Coronary artery (tissue), 2 donors: ENCODE data around the gene PIGQ.

ENCODE experiments used
- DNase-seq: peaks from one replicate; pipeline ENCODE4 v3.0.0-alpha.2; 2017; ENCODE audit warnings: low spot score
- H3K27ac ChIP-seq, 2 donors: fragments of 200-600 bp; sonication (generic); one replicate each; pipeline ENCODE4 v1.5.1; 2016 to 2019
- H3K4me3 ChIP-seq: fragments of 200-600 bp; sonication (generic); 2 replicates; pipeline ENCODE4 v1.5.1; 2016; ENCODE audit warnings: mild to moderate bottlenecking, moderate library complexity
- TF ChIP-seq, protein P1 (sequence below): fragments of 200-600 bp; sonication (generic); IDR thresholded peaks from one replicate; pipeline ENCODE4 v1.5.1; 2019; ENCODE audit warnings: antibody characterized with exemption

The PIGQ gene

DNA sequence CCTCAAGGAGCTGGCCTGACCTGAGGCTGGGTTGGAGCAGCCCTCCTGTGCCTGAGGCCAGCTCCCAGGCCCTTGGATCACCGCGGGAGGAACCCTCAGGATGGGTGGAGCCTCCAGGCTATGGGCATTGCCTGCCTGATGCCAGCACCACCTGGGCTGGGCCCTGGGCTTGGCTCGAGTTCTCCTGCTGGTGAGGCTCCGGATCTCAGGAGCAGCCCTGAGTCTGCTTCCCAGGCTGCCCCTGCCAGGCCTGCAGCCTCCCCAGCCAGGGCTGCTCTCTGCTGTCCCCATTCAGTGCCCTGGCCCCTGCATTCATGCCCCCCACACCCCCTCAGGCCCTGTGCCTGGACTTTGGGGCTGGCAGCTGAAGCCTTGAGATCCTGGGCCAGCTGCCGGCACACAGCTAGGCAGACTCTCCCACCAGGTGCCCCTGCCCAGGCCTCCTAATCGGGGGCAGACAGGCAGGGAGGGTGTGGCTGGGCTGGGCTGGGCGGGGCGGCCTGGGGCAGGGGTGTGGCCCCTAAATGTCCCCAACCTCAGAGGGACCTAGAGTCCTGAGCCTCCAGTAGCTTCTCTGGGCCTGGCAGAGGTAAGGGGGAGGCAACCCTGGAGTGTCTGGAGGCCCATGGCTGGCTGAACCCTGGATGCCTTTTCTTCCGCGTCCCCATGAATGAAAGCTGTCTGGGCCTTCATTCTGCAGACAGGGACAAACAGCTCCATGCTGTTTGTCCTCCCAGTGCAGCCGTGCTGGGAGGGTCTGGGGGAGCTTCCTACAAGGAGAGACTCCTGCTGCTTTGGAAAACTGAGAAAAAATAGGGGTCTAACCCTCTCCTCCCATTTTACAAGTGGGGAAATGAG is 1.1 kb upstream of the PIGQ start:
- DNase-seq: no peak
- Histone ChIP-seq H3K27ac (peak overlapping the region; percentile 77 to 83), H3K4me3 (peak overlapping the region; percentile 82)
- TF ChIP-seq, protein P1, sequence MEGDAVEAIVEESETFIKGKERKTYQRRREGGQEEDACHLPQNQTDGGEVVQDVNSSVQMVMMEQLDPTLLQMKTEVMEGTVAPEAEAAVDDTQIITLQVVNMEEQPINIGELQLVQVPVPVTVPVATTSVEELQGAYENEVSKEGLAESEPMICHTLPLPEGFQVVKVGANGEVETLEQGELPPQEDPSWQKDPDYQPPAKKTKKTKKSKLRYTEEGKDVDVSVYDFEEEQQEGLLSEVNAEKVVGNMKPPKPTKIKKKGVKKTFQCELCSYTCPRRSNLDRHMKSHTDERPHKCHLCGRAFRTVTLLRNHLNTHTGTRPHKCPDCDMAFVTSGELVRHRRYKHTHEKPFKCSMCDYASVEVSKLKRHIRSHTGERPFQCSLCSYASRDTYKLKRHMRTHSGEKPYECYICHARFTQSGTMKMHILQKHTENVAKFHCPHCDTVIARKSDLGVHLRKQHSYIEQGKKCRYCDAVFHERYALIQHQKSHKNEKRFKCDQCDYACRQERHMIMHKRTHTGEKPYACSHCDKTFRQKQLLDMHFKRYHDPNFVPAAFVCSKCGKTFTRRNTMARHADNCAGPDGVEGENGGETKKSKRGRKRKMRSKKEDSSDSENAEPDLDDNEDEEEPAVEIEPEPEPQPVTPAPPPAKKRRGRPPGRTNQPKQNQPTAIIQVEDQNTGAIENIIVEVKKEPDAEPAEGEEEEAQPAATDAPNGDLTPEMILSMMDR: no peak

DNA sequence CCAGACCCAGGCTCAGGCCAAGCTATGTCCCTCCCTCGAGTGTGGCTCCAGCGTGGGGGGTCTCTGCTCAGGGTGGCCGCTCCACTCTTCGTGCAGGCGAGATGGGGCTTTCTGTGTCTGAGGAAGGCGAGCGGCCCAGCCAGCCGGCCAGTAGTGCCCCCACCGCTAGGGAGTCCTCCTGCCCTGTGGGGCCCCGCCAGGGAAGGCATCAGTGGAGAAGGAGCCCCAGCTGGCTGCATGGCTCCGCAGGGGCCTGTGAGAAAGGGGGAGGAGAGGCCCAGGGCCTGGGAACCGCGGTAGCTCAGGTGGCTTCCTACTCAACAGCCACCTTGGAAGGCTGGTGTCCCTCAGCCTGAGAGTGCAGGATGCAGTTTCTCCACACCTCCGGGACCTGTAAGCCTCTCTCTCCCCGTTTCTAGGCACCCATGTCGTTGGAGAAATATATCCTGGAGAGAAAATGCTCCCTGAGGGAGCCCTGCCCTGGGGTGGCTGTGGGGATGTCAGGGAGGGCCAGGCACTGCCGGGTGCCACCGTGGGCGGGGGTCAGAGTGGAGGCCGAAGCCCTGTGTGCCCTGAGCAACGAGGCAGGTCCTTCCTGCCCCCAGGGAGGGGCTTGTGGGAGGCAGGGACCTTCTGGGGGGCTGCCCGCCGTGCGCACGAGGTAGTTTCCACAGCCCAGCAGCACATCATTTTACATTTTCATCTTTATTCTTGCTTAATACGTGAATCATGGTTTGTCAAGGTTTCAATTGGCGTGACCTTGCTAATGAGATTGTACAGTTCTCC is 3.3 kb downstream of the PIGQ start:
- TF ChIP-seq, protein P1: no peak
- no peak for DNase-seq
- no peak overlapping the region for H3K4me3 ChIP-seq
- no peak overlapping the region for H3K27ac ChIP-seq

DNA sequence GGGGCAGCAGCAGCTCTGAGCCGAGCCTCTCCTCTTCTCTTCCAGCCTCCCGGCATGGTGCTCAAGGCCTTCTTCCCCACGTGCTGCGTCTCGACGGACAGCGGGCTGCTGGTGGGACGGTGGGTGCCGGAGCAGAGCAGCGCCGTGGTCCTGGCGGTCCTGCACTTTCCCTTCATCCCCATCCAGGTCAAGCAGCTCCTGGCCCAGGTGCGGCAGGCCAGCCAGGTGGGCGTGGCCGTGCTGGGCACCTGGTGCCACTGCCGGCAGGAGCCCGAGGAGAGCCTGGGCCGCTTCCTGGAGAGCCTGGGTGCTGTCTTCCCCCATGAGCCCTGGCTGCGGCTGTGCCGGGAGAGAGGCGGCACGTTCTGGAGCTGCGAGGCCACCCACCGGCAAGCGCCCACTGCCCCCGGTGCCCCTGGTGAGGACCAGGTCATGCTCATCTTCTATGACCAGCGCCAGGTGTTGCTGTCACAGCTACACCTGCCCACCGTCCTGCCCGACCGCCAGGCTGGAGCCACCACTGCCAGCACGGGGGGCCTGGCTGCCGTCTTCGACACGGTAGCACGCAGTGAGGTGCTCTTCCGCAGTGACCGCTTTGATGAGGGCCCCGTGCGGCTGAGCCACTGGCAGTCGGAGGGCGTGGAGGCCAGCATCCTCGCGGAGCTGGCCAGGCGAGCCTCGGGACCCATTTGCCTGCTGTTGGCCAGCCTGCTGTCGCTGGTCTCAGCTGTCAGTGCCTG is 4.4 kb downstream of the PIGQ start:
- TF ChIP-seq, protein P1: no peak
- no peak overlapping the region for H3K27ac ChIP-seq
- no peak for DNase-seq
- no peak overlapping the region for H3K4me3 ChIP-seq

DNA sequence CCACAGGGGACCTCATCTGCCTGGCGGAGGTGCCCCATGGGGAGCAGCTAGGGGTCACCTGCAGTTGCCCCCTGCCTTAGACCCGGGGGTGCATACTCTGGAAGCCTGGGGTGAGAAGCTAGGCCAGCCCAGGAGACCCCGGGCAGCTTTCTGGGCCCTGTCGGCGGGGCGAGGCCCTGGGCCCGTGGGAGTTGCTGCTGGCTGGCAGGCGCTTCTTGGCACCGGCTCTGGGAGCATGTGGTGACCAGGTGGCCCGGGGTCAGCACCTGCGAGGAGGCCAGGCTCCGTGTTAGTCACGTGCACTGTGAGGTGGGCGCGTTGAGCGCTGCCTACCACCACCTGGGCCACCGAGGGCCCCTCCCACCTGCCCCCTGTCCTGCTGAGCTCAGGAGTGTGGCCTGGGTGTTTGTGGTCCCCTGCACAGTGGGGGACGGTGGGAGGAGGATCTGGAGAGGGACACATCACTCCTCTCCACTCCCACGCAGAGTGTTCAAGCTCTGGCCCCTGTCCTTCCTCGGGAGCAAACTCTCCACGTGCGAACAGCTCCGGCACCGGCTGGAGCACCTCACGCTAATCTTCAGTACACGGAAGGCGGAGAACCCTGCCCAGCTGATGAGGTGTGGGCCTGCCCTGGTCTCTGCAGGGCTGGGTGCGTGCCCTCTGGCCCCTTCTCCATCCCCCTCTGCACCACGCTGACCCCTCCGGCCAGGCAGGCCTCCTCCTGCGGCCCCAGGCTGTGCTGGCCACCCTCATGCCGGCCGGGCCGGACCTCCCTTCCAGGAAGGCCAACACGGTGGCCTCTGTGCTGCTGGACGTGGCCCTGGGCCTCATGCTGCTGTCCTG is 5.8 kb downstream of the PIGQ start:
- TF ChIP-seq, protein P1: no peak
- Histone ChIP-seq H3K27ac (no peak overlapping the region), H3K4me3 (no peak overlapping the region)
- no peak for DNase-seq

DNA sequence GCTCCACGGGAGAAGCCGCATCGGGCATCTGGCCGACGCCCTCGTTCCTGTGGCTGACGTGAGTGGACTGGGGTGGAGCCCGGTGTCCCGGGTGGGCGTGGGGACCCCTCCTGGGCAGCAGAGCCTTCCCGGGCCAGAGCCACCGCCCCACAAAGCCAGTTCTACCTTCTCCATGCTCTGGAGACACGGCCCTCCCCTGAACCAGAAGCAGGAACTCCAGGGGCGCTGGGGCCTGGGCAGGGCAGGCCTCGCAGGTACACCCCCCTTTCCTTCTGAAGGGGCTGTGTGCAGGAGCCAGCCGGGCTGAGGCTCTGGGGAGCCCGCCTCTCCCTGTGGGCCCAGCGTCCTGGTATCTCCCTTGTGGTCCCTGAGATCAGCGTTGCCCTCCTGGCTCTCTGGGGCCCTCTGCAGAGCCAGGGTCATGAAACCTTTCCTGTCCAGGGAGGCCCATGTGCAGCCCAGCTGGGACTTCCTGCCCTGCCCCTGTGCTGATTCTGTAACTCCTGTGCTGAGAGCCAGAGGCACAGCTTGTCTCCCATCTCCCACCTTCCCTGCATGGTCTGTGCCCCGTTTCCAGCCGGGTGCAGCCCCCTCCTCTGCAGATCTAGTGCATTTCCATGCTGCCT is 6.5 kb downstream of the PIGQ start:
- no peak for DNase-seq
- no peak overlapping the region for H3K27ac ChIP-seq
- TF ChIP-seq, protein P1: no peak
- H3K4me3 ChIP-seq: no peak overlapping the region

DNA sequence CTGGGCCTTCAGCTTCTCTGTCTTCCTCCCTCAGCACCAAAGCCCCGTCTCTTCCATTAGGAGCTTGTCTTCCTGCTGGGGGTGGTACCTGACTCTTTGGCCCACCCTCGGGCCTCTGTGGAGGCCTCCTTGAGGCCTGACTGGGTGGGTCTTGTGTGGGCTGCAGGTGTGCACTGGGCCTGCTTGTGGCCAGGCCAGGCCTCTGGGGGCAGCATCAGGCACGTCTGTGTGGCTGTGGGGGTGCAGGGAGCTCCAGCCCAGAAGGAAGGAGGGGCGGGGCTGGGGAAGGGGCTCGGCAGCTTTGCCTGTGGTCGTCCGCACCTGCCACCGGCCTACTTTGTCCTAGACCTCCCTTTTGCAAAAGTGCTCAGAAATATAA is 7.0 kb downstream of the PIGQ start:
- Histone ChIP-seq H3K27ac (no peak overlapping the region), H3K4me3 (no peak overlapping the region)
- no peak for DNase-seq
- TF ChIP-seq, protein P1: no peak
